Motor neuron (in vitro differentiated cells): ENCODE data around the gene SULT1C4. TPM values are rescaled to one million over a fixed set of nuclear protein-coding genes. Genes with fewer than 3 reads are reported as not detected.
"Not testable (repeated sequence)": the region's sequence is repeated elsewhere in the genome, so short reads cannot be mapped to it uniquely, and the experiment has no call there.

ENCODE experiments used
- ATAC-seq, 8 experiments: fragments of 200-7000 bp; cut with Tn5 transposase; replicated peaks in 6 of 8; 2 replicates each; pipeline ENCODE4 v1.8.0; 2021; ENCODE audit warnings: mild to moderate bottlenecking in 8 of 8, moderate library complexity in 8 of 8
- H3K27ac ChIP-seq, 2 donors: fragments of 250-450 bp; sonication (Bioruptor Pico); 2 replicates each; pipeline ENCODE4 v1.9.0; 2021; ENCODE audit warnings: antibody characterized with exemption in 2 of 2, mild to moderate bottlenecking in 2 of 2, moderate library complexity in 1 of 2
- H3K4me1 ChIP-seq, 2 donors: fragments of 250-450 bp; sonication (Bioruptor Pico); replicated peaks in 1 of 2; 2 replicates each; pipeline ENCODE4 v1.6.1; 2021; ENCODE audit warnings: antibody characterized with exemption in 2 of 2, mild to moderate bottlenecking in 2 of 2, moderate library complexity in 1 of 2
- H3K4me3 ChIP-seq, 5 donors: fragments of 250-450 bp; sonication (Bioruptor Pico); 2 replicates each; pipeline ENCODE4 v1.9.0; 2021; ENCODE audit warnings: antibody characterized with exemption in 5 of 5, mild to moderate bottlenecking in 5 of 5, moderate library complexity in 4 of 5
- WGBS, 10 experiments: fragments of 450-650 bp; shearing (Covaris generic); methylation state at CpG; one replicate each; pipeline ENCODE4 v1.0.0; 2022; 5-methylcytosine and 5-hydroxymethylcytosine counted together
- in situ Hi-C, 9 experiments: fragments of 400-800 bp; cut with MboI; loops; one replicate each; pipeline ENCODE4 v1.15.0; 2021; ENCODE audit warnings: low sequenced_read_pairs in 9 of 9, low pct_unique_long_range_greater_than_20kb in 2 of 9; ENCODE audit not compliant: unreplicated experiment in 9 of 9
- total RNA-seq, 8 experiments: library from RNA; unstranded; fragments of 300-600 nt; gene quantifications; 2 replicates each; pipeline versions ENCODE4 v1.2.3 to v1.2.4, GENCODE V29; 2022

SULT1C4 gene
- total RNA-seq, 8 experiments from 2014 or later: 0.20 to 26.9 (median 2.0) TPM

DNA sequence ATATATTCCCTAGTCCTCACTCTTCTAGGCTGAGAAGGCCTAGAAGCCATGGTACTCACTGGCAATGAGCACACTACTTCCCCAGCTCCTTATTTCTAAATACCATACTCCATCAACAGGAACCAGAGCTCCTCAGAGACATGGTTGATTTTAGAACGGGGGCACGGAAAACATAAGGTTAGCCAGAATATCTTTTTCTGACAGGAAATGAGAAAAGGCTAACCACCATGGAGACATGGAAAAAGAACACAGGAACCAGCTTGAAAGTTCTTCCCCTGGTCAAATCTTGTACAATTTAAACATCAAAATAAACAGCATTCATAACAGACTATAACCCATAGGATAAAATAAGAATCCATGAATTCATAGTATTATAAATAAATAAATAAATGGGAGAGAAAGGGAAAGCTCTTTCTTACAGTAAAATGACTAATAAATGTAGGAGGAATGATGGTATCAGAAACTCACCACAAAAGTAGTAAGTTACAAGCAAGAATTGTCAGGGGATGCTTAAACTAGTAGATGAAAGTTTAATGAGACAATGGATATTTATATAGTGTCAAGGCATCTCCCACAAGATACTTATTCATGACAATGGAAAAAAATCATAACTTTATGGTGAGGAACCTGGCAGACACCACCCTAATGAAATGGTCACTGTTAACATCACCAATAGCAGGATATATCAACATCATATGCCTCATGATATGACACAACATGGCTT is 50.7 kb downstream of the SULT1C4 start:
- no peak overlapping the region for H3K27ac ChIP-seq
- no peak for ATAC-seq
- no peak overlapping the region for H3K4me3 ChIP-seq
- in situ Hi-C loops: no loop called here
- no peaks in the 10 kb centered on the region for H3K4me1 ChIP-seq
- WGBS, 10 experiments: 29 to 100% (median 82%) methylated on average over 1 to 2 of the region's 2 CpGs; no CpG with 5 or more reads in 2 of the 10 experiments

DNA sequence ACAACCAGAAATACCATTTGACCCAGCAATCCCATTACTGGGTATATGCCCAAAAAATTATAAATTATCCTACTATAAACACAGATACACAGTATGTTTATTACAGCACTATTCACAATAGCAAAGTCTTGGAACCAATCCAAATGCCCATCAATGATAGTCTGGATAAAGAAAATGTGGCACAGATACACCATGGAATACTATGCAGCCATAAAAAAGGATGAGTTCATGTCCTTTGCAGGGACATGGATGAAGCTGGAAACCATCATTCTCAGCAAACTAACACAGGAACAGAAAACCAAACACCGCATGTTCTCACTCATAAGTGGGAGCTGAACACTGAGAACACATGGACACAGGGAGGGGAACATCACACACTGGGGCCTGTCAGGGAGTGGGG is 57.8 kb downstream of the SULT1C4 start:
- H3K27ac ChIP-seq, ATAC-seq, H3K4me1 ChIP-seq, H3K4me3 ChIP-seq, in situ Hi-C loops: not testable (repeated sequence)
- no CpG with 5 or more reads among the region's 1 CpG for WGBS, 10 experiments

DNA sequence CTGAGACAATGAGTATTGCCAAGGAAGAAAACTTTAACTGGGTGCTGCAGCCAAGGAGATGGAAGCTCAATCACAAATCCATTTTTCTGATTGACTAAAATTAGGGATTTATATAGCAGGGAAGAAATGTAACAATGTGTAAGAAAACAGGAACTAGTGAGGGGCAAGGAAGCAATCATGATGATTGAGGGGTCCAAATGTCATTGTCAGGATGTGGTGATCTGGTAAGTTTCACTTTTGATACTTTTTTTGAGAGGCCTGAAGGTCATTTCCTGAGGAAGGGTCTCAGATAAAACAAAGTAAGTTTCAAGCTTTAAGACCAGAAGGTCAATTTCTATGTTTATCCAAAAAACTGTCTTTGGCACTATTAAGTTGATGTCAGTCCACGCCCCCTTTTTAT is 59.2 kb downstream of the SULT1C4 start:
- no peak overlapping the region for H3K27ac ChIP-seq
- ATAC-seq: no peak
- H3K4me3 ChIP-seq: no peak overlapping the region
- in situ Hi-C loops: no loop called here
- WGBS, 10 experiments: 17 to 83% (median 22%) methylated on average over 1 of the region's 1 CpG; no CpG with 5 or more reads in 5 of the 10 experiments
- H3K4me1 ChIP-seq: no peaks in the 10 kb centered on the region

Other genes starting within 250 kb of the SULT1C4 start
- not detected for gene SULT1C3, start 138.0 kb upstream of the SULT1C4 start, total RNA-seq
- 1 to 10 TPM in 4 of 8 experiments, under 1 TPM in 4; 0.21 to 6.6 (median 1.4) TPM for gene SULT1C2, start 89.1 kb upstream of the SULT1C4 start, total RNA-seq
- gene GCC2, start 71.3 kb downstream of the SULT1C4 start, total RNA-seq: 10 to 100 TPM; 17.5 to 57.6 (median 38.6) TPM
- 10 to 100 TPM in 6 of 8 experiments, 1 to 10 TPM in 2; 8.5 to 38.3 (median 20.7) TPM for gene LIMS1, start 156.5 kb downstream of the SULT1C4 start, total RNA-seq